Chondrocyte (in vitro differentiated cells): ENCODE measurements around the gene PDE10A. TPM values are rescaled to one million over a fixed set of nuclear protein-coding genes. Genes with fewer than 3 reads are reported as not detected.
A peak's percentile ranks its signal among the peaks of the same experiment; 100 is the strongest.

Experiments
- DNase-seq: peaks from one replicate; pipeline ENCODE4 v3.0.0; 2021; ENCODE audit warnings: mixed read lengths, low spot score
- H3K27ac Mint-ChIP-seq: one replicate; pipeline ENCODE4 v1.8.0; 2021; ENCODE audit warnings: mild to moderate bottlenecking, moderate library complexity, mixed read lengths; ENCODE audit not compliant: unreplicated experiment
- H3K27me3 Mint-ChIP-seq: 2 replicates; pipeline ENCODE4 v1.8.0; 2021; ENCODE audit warnings: low read depth, mixed read lengths
- H3K36me3 Mint-ChIP-seq: 2 replicates; pipeline ENCODE4 v1.8.0; 2021; ENCODE audit warnings: low read depth, mixed read lengths
- H3K4me1 Mint-ChIP-seq: 2 replicates; pipeline ENCODE4 v1.8.0; 2021; ENCODE audit warnings: low read depth, mild to moderate bottlenecking, mixed read lengths
- H3K4me3 Mint-ChIP-seq: one replicate; pipeline ENCODE4 v1.8.0; 2021; ENCODE audit warnings: mild to moderate bottlenecking, moderate library complexity, mixed read lengths; ENCODE audit not compliant: unreplicated experiment
- H3K9me3 Mint-ChIP-seq: 2 replicates; pipeline ENCODE4 v1.8.0; 2021; ENCODE audit warnings: low read depth, mixed read lengths
- total RNA-seq: library from RNA; stranded (reverse); gene quantifications from 3 replicates; pipeline ENCODE4 v1.2.1, GENCODE V29; 2021
- TF ChIP-seq, protein P1 (sequence below): fragments of 200-600 bp; sonication (generic); IDR thresholded peaks from 2 replicates; pipeline ENCODE4 v1.5.0; 2021; ENCODE audit warnings: antibody characterized with exemption, mild to moderate bottlenecking, moderate library complexity

The PDE10A gene
- total RNA-seq, 1 donor from 2014 or later, result 13.7 TPM

DNA sequence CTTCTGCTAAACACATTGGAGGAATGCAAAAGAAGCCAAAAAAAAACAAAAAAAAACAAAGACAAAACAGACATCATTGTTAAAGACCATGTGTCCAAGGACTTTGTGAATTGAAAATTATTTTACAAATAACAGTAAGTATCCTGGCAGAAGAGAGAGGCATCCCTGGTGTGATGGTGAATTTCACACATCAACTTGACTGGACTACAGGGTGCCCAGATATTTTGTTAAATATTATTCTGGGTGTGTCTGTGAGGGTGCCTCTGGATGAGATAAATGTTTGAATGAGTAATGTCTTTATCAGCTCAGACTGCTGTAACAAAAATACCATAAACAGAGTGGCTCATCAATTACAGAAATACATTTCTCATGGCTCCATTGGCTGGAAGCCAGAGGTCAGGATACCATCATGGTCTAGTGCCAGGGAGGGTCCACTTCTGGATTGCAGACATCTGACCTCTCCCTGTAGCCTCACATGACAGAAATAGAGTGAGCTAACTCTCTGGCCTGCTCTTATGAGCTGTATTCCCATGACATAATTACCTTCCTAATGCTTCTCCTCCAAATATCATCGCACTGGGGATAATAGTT, 341.4 kb downstream of the PDE10A start:
- H3K27me3 Mint-ChIP-seq, result no peaks in the 10 kb centered on the region
- no peak for DNase-seq
- peaks cover 6% of the 10 kb centered on the region for H3K36me3 Mint-ChIP-seq
- TF ChIP-seq, protein P1, sequence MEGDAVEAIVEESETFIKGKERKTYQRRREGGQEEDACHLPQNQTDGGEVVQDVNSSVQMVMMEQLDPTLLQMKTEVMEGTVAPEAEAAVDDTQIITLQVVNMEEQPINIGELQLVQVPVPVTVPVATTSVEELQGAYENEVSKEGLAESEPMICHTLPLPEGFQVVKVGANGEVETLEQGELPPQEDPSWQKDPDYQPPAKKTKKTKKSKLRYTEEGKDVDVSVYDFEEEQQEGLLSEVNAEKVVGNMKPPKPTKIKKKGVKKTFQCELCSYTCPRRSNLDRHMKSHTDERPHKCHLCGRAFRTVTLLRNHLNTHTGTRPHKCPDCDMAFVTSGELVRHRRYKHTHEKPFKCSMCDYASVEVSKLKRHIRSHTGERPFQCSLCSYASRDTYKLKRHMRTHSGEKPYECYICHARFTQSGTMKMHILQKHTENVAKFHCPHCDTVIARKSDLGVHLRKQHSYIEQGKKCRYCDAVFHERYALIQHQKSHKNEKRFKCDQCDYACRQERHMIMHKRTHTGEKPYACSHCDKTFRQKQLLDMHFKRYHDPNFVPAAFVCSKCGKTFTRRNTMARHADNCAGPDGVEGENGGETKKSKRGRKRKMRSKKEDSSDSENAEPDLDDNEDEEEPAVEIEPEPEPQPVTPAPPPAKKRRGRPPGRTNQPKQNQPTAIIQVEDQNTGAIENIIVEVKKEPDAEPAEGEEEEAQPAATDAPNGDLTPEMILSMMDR, result no peak
- H3K27ac Mint-ChIP-seq, result no peak overlapping the region
- H3K4me3 Mint-ChIP-seq, result no peak overlapping the region
- H3K4me1 Mint-ChIP-seq, result no peaks in the 10 kb centered on the region
- peaks cover 42% of the 10 kb centered on the region for H3K9me3 Mint-ChIP-seq

DNA sequence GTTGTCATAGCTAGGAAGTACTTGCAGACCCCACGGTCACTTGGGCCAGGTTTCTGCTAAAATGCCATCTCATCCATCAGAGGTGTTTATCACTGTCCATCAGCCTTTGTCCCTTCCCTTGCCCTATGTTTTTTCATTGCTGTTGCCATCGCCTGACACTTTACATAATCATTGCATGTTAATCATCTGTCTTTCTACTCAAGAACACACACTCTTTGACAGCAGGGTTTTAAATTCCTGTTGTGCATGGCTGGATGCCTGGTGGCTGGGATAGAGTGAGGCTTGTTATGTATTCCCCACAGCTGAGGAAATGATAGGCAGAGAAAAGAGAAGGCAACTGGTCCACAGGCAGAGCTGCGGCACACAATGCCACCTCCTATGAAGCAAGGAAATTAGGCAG, 341.9 kb downstream of the PDE10A start:
- peaks cover 42% of the 10 kb centered on the region for H3K9me3 Mint-ChIP-seq
- TF ChIP-seq, protein P1, result no peak
- no peak for DNase-seq
- peaks cover 6% of the 10 kb centered on the region for H3K36me3 Mint-ChIP-seq
- no peaks in the 10 kb centered on the region for H3K4me1 Mint-ChIP-seq
- H3K27me3 Mint-ChIP-seq, result no peaks in the 10 kb centered on the region
- H3K4me3 Mint-ChIP-seq, result no peak overlapping the region
- H3K27ac Mint-ChIP-seq, result no peak overlapping the region

DNA sequence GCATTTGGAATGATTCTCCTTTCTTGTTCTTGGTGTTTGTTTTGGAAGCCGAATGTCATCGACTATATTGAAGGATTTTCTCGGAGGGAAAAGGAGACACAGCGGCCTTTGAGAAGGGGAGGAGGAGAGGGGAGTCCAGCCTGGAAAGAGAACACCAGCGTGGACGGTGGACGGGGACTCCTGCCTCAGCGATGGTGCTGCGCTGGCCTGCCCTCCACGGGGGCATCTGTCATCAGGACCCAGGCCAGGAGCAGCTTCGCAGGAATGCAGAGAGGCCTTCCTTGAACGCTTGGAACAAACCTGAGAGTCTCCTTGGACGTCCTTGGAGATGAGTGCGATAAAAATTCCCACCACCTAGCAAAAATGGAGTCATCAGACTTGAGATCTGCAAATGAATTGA, 345.3 kb downstream of the PDE10A start:
- Mint-ChIP-seq H3K9me3 (peaks cover 33% of the 10 kb centered on the region), H3K4me1 (no peaks in the 10 kb centered on the region), H3K27me3 (peaks cover 3% of the 10 kb centered on the region), H3K36me3 (peaks cover 5% of the 10 kb centered on the region), H3K27ac (no peak overlapping the region), H3K4me3 (no peak overlapping the region)
- no peak for DNase-seq
- TF ChIP-seq, protein P1, result no peak

DNA sequence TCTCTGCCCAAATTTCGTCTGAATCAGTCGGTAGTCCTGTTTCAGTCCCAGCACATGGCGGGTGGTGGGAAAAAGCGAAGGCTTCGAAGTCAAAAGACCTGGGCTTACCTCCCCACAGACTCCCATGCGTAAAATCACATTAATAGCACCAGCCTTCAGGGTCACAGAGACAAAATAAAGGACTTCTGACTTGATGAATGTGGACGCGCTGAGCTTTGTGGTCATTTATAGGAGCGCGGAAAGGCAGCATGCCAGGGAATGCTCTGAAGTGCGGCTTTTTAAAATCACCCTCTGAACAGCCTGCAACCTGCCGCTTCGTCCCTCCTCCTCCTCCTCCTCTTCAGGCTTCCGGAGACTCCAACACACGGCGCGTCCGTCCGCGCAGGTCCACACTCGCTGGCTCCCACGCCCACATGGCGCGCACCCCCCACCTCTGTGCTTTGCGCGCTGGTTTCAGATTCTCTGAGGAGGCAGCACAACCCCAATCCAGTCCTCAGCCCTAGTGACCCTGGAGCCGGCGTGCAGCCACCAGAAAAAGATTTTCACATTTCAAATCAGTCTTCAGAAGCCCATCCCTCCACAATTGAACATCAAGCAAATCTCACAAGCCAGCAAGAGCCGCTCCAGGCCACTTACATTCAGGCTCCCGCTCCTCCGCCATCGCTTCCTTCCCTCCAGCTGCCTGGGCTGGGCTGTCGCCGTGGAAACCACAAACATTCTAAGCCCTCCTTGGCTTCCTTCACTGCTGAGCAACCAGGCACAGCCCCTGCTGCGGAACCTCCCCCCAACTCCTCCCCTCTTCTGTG, 353.9 kb downstream of the PDE10A start, which contains the start of gene C6orf118:
Gene C6orf118 (minus strand): TSS at position 680 of the 806 bp plus-strand sequence. CDS start 19 bp downstream, at position 661.
- Mint-ChIP-seq H3K4me3 (peak within 1 kb of the TSS; percentile 95), H3K27ac (peak within 1 kb of the TSS; percentile 88), H3K9me3 (no peaks in the 10 kb centered on the region), H3K4me1 (peaks cover 8% of the 10 kb centered on the region), H3K36me3 (no peaks in the 10 kb centered on the region), H3K27me3 (peaks cover 3% of the 10 kb centered on the region)
- peak; percentile 84 for DNase-seq
- TF ChIP-seq, protein P1, result no peak

DNA sequence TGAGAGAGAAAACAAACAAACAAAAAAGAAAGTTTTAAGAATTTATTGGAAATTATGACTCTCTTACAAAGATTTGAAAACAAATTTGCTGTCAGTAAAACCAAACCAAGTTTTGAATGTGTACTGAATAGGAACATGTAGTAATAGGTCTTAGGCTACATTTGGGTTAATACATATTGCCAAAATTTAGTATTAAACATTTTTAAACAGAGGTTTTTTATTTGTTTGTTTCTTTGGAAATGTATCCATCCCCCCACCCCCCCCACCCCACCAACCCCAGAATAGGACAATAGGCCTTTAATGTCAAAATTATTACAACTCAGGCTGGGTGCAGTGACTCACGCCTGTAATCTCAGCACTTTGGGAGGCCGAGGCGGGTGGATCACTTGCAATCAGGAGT, 356.1 kb downstream of the PDE10A start:
- DNase-seq, result no peak
- Mint-ChIP-seq H3K27me3 (no peaks in the 10 kb centered on the region), H3K4me3 (no peak overlapping the region), H3K27ac (no peak overlapping the region), H3K9me3 (peaks cover 7% of the 10 kb centered on the region), H3K36me3 (no peaks in the 10 kb centered on the region), H3K4me1 (peaks cover 8% of the 10 kb centered on the region)
- TF ChIP-seq, protein P1, result no peak
